Activated T-cell treated with anti-CD3 and anti-CD28 coated beads for 4 hours (primary cell): Measurements from ENCODE around the gene ZMPSTE24.

ENCODE experiments used
- DNase-seq: peaks from one replicate; pipeline ENCODE4 v3.0.0-alpha.2; 2020

Gene ZMPSTE24

DNA sequence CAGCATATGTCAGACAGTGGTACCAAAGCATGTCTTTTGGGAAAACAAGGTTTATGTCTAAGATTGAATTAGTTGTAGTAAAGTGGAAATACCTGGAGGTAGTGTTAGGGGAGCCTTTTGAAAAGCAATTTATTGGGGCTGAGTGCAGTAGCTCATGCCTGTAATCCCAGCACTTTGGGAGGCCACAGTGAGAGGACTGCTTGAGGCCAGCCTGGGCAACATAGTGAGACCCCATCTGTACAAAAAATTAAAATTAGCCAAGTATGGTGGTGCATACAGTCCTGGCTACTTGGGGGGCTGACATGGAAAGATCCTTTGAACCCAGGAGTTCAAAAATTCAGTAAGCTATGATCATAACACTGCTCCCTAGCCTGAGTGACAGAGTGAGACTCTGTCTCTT, 7.3 kb downstream of the ZMPSTE24 start:
- no peak for DNase-seq

DNA sequence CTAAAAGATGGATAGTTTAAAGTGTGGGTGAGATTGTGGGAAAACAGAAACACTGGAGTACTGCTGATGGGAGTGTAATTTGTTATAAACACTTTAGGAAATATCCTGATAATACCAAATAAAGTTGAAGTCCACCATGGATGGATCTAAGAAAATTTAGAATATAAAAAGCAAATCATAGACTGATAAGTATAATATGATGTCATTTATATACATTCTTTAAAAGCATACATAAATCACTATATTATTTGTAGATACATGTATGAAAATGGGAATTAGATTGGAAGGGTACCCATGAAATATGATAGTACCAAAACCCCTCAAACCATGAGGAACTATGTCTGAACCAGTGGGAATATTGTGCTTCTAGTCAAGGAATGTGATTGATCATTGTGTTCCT, 7.9 kb downstream of the ZMPSTE24 start:
- DNase-seq = no peak

DNA sequence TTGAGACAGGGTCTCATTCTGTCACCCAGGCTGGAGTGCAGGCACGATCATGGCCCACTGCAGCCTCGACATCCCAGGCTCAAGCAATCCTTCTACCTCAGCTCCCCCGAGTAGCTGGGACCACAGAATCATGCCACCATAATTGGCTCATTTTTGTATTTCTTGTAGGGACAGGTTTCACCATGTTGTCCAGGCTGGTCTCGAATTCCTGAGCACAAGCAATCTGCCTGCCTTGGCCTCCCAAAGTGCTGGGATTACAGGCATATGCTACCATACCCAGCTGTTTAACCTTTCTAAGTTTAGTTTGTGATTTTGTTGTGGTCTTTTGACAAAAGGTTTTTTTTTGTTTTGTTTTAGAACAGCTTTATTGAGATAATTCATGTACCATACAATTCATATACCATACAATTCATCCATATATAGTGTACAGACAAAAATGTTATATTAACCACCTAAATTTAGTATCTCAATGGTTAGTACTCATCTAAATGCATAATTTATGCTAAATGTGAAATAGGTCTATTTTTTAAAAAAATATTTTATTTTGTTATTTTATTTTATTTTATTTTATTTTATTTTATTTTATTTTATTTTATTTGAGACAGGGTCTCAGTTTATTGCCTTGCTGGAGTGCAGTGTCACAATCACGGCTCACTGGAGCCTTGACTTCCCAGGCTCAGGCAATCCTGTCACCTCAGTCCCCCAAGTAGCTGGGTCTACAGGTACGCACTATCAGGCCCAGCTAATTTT, 8.9 kb downstream of the ZMPSTE24 start:
- no peak for DNase-seq

DNA sequence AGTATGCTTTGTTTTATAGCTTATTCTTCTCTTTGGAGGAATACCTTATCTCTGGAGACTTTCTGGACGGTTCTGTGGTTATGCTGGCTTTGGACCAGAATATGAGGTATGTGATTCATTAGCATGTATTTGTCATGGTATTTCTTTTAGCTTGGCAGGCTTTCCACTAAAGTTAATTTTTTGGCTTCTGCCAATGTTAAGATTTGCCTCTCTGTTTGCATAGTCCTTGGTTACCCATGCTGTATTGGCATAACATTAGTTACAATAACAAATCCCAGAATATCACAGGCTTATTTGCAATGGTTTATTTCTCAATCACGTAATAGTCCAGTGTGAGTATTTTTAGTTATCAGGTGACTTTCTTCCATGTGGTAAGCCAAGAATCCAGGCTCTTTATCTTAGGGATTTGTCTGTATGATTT, 9.7 kb downstream of the ZMPSTE24 start:
- no peak for DNase-seq

DNA sequence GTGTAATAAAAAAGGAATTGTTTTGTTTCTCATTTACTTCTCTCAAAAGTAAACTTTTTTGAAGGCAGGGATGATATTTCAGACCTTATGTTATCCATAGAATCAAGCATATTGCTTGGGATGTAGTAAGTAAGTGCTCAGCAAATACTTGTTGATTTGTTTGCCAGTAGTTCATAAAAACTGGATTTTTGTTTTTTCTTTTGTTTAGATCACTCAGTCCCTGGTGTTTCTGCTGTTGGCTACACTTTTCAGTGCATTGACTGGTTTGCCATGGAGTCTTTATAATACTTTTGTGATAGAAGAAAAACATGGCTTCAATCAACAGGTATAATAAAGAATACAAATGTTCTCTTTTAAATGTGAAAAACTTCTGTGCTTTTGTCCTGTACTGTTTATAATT, 10.2 kb downstream of the ZMPSTE24 start:
- DNase-seq = no peak

DNA sequence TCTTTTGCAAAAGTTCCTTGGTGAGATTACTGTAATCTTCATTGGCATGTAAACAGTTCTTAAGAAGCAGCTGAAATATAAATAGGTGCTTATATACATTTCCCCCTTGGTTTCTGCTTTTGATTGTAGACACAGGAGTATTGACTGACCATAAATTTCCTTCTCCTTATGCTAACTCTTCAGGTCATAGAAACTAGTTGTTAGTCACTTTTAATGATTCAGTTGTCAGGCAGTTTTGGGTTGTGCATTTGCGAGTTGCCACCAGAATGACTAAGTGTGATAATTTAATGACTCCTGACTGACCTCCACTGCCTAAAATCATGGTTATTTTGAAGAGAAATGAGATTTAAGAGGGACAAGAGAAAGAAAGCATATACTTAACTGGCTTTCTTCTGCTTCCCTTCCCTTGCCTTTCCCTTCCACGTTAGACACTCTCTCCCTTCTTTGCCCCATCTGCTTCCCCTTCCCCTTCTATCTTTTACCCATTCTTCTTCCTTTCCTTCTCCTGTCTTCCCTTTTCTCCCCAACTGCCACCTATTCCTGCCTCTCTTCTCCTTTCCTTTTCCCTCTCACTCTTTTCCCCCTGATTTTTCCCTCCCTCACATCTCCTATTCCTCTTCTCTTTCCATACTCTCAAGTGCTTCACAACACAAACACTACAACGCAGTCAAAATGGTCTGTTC, 12.3 kb downstream of the ZMPSTE24 start:
- DNase-seq = no peak

DNA sequence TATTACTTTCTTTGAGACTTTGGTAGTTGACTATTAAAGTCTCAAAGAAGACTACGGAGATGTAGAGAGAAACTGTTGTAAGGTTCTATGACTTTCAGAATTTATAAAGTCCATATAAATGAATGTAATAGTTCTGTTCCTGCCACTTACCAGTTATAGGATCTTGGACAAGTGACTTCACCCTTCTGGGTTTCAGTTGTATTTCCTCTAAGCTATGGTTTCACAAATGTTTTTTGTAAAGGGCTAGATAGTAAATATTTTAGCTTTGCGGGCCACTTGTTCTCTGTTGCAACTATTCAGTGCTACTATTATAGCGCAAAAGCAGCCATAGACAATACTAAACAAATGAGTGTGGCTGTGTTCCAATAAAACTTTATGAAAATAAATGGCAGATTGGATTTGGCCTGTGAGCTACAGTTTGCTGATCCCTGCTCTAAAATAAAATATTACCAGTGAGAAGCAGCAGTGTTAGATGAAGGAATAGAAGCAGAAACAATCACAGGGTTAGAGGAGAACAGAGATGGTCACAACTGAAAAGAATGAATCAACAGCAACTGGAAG, 14.7 kb downstream of the ZMPSTE24 start:
- no peak for DNase-seq

DNA sequence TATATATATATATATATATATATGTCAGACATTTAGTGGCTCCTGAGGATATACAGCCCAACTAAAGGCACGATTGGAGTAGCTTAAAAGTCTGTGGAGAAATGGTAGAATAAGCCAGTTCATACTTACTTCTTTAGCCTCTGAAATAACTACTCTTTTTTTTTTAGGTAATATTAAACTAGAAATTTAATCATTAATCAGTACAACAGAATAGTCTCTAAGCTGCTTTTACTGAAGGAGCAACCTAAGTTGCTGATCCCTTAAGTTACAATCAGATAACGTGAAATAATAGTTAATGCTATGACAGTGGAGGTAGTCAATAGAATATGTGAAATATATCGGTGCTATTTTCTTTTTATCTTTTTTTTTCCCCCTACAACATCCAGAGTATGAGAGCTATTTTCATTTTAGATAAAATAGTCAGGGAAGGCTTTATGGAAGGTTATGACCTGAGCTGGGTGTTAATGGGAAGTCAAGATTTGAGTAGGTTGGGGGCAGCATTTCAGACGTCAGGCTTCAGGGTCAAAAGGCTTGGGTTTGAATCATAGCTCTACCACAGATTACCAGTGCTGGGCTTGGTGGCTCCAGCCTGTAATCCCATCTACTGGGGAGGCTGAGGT, 15.6 kb downstream of the ZMPSTE24 start:
- no peak for DNase-seq

DNA sequence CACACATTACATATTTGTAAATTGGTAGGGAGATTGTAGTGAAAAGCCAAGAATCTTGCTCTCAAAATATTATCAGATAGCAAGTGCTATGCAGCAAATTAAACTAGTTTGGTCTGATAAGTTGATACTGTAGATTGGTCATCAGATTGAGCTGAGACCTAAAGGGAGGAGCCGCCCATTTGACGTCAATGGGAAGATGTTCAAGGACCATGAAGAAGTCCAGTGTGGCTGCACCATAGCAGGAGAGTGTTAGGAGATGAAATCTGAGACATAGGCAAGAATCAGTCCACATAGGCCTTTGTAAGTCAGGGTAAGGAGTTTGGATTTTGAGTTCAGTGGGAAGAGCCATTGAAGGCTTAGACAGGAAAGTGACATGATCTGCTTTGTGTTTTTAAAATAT, 16.3 kb downstream of the ZMPSTE24 start:
- no peak for DNase-seq

DNA sequence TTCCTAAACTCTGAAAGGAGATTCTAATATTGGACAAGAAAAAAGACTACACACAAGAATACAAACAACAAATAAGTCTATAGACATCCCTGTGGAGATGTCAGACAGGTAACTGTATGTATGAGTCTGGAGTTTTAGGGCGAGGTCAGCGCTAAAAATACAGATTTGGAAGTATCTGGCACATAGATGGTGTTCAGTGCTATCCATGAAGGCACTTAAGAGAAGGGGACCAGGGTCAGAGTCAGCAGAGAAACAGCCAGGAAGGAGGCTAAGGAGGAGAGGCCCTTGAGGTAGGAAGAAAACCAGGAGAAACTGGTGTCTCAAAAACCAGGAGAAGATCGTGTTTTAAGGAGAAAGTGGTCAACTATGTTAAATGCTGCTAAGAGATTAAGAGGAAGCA, 18.1 kb downstream of the ZMPSTE24 start:
- no peak for DNase-seq

DNA sequence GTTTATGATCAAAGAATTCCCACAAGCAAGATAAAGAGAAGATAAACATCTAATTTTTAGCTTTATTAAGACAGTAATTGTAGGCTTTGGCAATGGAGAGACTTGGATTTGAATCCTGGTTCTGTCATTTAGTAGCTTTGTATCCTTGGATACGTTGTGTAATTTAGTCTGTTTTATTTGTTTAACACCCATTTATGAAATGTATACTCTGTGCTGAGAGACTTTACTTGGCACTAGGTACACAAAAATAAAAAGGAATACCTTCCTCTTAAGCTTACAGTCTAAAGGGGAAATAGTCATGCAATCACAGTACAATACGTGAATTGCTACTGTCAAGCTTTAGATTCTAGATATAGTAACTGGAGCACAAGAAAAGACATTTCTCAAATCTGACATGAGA, 23.8 kb downstream of the ZMPSTE24 start:
- DNase-seq = no peak

DNA sequence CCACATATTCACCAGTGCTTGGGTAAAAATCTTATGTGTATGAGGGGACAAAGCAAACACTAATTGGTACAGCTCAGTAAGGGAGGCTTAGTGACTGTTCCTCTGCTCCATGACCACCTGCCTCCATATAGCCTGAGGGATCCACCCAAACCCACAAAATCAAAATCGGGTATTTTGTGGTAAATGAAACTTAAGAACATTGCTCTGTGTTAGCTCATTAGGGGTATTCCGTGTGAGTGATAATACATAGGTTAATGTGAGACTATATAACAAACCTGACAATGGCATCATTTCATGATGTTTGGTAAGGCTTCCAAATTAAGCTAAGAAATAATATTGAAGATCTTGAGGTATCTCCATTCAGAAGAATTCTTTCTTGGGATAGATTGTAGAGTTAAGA, 33.3 kb downstream of the ZMPSTE24 start:
- DNase-seq = no peak

DNA sequence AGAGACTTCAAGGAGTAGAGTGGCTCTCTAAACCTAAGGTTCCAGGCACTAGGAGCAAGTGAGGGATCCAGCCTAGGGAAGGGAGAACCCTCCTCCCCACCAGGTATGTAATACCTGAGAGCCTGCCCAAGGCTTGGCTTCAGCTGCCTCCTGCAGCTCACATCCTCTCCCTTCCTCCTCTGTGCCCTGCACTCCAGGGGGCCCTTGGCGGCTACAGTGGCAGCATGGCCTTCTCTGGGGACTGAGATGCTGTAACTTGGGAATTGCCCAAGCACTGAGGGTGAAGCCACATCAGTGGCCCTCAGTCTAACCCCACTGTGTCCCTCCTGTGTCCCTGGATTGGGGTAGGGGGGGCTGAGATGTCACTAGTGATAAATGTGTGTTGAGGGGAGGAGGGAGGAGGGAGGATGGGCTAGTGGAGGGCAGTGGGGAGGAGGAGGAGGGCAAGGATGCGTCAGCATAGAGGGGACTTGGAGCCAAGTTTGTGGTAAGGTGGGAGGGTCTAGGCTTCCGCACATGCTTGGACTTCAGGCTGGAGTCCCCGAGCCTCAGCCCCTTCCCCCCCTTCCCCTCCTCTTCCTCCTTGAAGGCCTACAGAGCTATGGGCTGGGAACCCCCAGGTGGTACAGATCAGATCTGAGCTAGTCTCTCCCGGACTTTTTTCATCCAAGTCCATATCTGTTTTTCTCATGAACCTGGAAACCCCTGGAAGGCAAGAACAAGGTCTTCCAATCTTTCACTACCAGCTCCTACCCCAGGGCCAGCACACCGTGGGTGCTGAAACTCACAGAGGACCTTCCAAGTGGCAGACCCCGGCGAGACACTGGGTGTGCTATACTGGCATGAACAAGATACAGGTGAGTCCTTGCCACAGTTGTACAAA, 41.6 kb downstream of the ZMPSTE24 start:
- no peak for DNase-seq

DNA sequence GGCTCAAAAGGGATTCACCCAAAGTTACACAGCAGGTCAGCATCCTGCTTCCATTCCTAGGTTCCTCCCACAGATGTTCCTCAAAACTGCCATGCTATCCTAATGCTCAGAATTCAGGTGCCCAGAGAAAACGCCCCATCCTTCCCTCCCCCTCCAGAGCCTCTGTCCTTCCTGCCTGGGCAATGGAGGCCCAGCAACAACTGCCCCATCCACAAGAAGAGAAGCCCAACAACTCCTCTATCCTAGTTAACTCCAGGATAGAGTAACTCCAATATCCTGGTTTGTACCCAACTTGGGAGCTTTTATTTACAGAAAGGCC, 42.2 kb downstream of the ZMPSTE24 start:
- no peak for DNase-seq

DNA sequence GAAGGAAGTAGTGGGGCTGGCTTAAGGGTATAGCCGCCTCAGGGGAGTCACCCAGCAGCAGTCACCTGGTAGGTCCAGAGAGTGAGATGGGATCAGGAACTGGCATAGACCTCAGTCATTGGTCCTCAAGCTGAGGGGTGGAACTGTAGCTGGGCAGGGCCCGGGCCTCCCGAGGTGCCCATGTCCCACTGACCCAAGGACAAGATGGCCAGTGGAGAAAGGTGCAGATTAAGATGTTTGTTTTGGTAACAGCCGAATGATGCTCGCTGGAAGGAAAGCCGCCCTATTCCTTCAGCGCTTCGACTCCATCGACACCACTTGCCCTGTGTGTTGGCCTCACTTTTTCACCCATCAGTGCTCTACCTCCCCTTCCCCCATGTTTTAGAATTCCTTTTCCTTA, 42.6 kb downstream of the ZMPSTE24 start:
- DNase-seq = no peak

DNA sequence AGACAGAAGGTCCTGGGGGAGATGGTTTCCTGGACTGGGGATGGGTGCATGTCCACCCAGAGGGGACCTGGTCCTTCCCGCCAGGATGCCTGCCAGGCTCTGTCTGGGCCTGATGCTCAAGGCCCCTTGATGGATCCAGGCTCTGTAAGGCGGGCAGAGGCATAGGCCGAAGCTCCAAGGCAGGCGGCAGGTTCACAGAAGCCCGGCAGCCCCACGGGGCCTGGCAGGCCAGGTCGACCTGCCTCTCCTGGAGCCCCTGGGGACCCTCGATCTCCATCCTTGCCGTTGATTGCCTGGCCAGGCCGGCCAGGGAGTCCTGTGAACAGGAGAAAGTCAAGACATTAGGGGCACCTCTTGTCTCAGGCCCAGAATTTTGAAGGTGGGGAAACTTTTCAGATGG, 43.0 kb downstream of the ZMPSTE24 start:
- DNase-seq = no peak

DNA sequence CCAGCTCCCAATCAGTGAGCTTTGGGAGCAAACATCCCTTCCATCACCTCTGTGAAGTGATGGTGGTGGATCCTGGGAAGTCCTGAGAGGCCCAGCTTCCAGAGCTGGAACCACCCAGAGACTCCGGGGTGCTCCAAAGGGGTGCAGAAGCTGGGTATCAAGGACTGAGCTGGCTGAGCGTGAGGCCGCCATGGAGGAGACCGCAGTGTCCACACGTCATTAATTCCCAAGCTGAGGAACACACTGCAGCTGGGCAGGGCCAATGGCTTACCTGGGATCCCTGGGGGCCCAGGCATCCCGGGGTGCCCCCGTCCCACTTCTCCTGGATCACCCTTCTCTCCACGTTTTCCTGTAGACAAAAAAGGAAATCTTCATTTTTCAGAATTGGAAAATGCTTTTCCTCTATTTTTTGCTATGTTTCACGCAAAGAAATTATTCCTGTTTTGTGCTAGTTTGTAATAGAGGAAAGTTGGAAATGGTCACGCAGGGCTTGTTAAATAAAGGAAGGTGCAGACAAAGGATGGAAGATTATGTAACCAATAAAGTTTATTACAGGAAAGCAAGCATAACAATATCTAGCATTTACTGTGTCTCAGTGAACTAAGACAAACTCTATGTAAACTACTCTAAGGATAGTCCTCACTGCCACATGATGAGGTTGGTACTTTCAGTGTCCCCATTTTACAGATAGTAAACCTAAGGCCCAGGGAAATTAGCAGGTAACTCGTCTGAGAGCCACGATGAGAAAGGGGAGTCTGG, 43.7 kb downstream of the ZMPSTE24 start:
- no peak for DNase-seq

DNA sequence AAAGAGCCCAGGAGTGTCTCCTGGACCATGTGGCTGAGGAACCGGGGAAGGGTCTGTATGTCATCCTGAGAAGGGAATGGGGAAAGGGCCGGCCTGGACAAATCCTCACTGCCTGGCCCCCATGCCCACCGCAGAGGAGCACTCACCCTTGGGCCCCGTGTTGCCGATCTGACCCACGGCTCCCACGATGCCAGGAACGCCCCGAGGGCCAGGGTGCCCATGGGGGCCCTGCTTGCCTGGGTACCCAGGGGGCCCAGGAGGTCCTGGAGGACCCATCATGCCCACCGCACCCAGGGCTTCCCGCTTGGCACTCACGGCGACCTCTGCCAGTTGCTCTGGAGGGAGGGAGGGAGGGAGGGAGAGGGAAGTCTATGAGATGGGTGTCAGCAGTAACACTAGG, 44.4 kb downstream of the ZMPSTE24 start:
- no peak for DNase-seq

DNA sequence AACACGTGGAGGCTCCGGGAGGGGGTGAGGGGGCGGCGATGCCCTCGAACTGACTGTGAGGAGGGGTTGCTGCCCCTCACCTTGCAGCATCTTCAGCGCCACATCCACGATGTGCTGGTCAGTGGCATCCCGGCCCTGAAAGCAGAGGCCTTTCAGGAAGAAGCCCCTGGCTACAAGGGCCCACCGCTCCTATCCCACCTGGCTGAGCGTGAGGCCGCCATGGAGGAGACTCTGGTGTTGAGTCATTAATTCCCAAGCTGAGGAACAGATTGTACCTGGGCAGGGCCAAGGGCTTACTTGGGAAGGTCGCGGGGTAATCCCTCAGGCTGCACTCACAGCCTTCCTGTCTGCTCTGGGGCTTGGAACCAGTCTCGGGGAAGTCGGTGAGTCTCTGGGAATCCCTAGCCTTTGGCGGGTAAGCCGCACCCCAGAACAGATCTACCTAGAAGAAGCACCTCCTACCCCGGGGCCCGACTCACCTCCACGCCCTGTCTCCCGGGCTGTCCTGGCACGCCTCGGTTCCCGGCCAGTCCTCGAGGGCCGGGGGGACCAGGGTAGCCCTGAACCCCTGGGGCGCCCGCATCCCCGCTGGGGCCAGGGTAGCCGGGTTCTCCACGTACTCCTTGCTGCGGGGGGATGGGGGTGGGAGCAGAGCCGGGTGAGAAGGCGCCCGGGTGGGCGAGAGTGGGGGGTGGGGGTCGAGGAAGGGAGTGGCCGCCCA, 45.2 kb downstream of the ZMPSTE24 start:
- DNase-seq = no peak

DNA sequence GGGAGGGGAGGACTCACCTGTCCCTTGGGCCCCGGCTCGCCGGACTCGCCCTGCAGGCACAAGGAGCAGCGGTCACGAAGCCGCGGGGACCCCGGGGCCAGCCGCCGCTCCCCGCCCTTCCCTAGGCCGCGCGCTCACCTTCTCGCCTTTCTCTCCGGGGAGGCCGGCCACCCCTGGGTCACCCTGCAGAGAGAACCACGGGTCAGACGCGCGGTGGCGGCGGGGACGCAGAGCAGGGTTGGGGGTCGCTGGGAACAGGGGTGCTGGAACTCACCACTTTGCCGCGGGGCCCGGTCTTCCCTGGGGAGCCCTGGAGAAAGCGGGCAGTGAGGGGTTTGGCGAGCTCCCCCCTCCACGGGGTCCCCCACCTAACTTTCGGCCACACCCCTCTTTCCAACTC, 45.8 kb downstream of the ZMPSTE24 start:
- no peak for DNase-seq

DNA sequence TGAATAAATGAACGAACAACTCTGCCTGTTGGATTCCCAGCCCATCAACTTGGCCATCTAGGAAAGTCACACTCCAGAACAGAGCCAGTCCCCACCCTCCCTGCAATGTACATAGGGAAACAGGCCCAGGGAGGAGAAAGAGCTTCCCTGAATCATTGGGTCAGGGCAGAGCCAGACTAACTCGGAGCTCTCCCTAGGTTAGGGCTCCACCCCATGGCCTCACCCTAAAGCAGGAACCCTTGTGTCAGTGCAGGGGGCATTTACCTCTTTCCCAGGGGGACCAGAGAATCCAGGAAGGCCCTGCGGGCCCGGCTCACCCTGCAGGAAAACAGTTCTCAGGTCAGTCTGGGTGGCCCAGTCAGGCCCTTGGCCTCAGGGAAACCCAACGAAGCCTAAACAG, 47.4 kb downstream of the ZMPSTE24 start:
- DNase-seq = no peak

DNA sequence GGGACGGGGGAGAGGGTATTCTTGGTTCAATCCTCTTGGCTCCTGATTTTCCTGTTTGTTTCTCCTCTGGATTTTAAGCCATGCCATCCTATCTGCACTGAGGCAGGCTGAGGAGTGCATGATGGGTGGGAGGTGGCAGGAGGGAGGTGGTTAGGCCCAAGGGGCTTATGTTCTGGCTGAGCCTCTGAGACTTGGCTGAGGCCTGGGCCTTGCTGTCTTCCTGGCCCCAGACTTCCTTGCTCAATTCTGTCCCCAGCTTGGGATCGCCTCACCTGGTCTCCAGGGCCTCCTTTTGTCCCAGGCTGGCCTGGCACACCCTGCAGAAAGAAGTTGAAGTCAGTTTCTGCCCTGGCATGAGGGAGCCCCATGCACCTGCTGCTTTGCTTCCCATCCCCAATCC, 47.8 kb downstream of the ZMPSTE24 start:
- no peak for DNase-seq
